ENCODE results near the gene ATP6V0E2. TPM values are rescaled to one million over a fixed set of nuclear protein-coding genes. Genes with fewer than 3 reads are reported as not detected.

ATP6V0E2 gene
- total RNA-seq, 1 experiment from 2014 or later, result 3.4 TPM

- no peaks in the 10 kb centered on the region for H3K27me3 ChIP-seq
- no peak overlapping the region for H3K27ac ChIP-seq
- DNase-seq, result peak in 1 of 2 experiments; percentile 57
- H3K36me3 ChIP-seq, result no peaks in the 10 kb centered on the region
- H3K4me1 ChIP-seq, result peaks cover 21% of the 10 kb centered on the region
- no peak overlapping the region for H3K4me3 ChIP-seq
- no peaks in the 10 kb centered on the region for H3K9me3 ChIP-seq (replicated peaks)
Measured at GRCh38 chr7:149877890-149878522, 4.2 kb downstream of the ATP6V0E2 start.

- no peak overlapping the region for H3K27ac ChIP-seq
- no peak for DNase-seq
- no peaks in the 10 kb centered on the region for H3K36me3 ChIP-seq
- H3K9me3 ChIP-seq (replicated peaks), result no peaks in the 10 kb centered on the region
- no peak overlapping the region for H3K4me3 ChIP-seq
- peaks cover 26% of the 10 kb centered on the region for H3K4me1 ChIP-seq
- no peaks in the 10 kb centered on the region for H3K27me3 ChIP-seq
Measured at GRCh38 chr7:149878523-149878921, 4.8 kb downstream of the ATP6V0E2 start.

GRCh38 chr7:149879271-149879743 is 5.5 kb downstream of the ATP6V0E2 start:
- no peak for DNase-seq
- H3K36me3 ChIP-seq, result no peaks in the 10 kb centered on the region
- H3K4me3 ChIP-seq, result no peak overlapping the region
- no peak overlapping the region for H3K27ac ChIP-seq
- H3K27me3 ChIP-seq, result no peaks in the 10 kb centered on the region
- H3K9me3 ChIP-seq (replicated peaks), result no peaks in the 10 kb centered on the region
- H3K4me1 ChIP-seq, result peaks cover 34% of the 10 kb centered on the region

GRCh38 chr7:149879766-149880637 is 6.2 kb downstream of the ATP6V0E2 start:
- H3K4me1 ChIP-seq, result peaks cover 41% of the 10 kb centered on the region
- no peaks in the 10 kb centered on the region for H3K9me3 ChIP-seq (replicated peaks)
- H3K4me3 ChIP-seq, result no peak overlapping the region
- H3K27ac ChIP-seq, result no peak overlapping the region
- no peaks in the 10 kb centered on the region for H3K36me3 ChIP-seq
- H3K27me3 ChIP-seq, result no peaks in the 10 kb centered on the region
- DNase-seq, result no peak

GRCh38 chr7:149880638-149881311 is 7.0 kb downstream of the ATP6V0E2 start:
- Histone ChIP-seq H3K9me3 (replicated peaks) (no peaks in the 10 kb centered on the region), H3K36me3 (no peaks in the 10 kb centered on the region), H3K4me3 (no peak overlapping the region), H3K4me1 (peaks cover 47% of the 10 kb centered on the region), H3K27ac (no peak overlapping the region), H3K27me3 (no peaks in the 10 kb centered on the region)
- DNase-seq, result no peak

GRCh38 chr7:149881328-149882247 is 7.8 kb downstream of the ATP6V0E2 start:
- DNase-seq, result no peak
- Histone ChIP-seq H3K9me3 (replicated peaks) (no peaks in the 10 kb centered on the region), H3K4me1 (peaks cover 55% of the 10 kb centered on the region), H3K36me3 (no peaks in the 10 kb centered on the region), H3K4me3 (no peak overlapping the region), H3K27me3 (no peaks in the 10 kb centered on the region), H3K27ac (peak overlapping the region; percentile 68)

- Histone ChIP-seq H3K4me1 (peaks cover 55% of the 10 kb centered on the region), H3K9me3 (replicated peaks) (no peaks in the 10 kb centered on the region), H3K27ac (peak overlapping the region; percentile 68)
Measured at GRCh38 chr7:149882248-149883047, 8.7 kb downstream of the ATP6V0E2 start.

GRCh38 chr7:149883048-149883438 is 9.3 kb downstream of the ATP6V0E2 start:
- Histone ChIP-seq H3K4me3 (no peak overlapping the region), H3K4me1 (peaks cover 49% of the 10 kb centered on the region), H3K27me3 (no peaks in the 10 kb centered on the region), H3K9me3 (replicated peaks) (no peaks in the 10 kb centered on the region), H3K36me3 (no peaks in the 10 kb centered on the region), H3K27ac (peak overlapping the region; percentile 68)
- DNase-seq, result no peak

More at GRCh38 chr7:149882248-149883047, 8.7 kb downstream of the ATP6V0E2 start:
- Histone ChIP-seq H3K27me3 (no peaks in the 10 kb centered on the region), H3K4me3 (no peak overlapping the region), H3K36me3 (no peaks in the 10 kb centered on the region)
- peak; percentile 75 to 89 for DNase-seq

- Histone ChIP-seq H3K4me3 (no peak overlapping the region), H3K9me3 (replicated peaks) (no peaks in the 10 kb centered on the region), H3K27ac (peak overlapping the region; percentile 68), H3K27me3 (no peaks in the 10 kb centered on the region), H3K36me3 (no peaks in the 10 kb centered on the region), H3K4me1 (peaks cover 46% of the 10 kb centered on the region)
- DNase-seq, result peak; percentile 60 to 80
Measured at GRCh38 chr7:149883452-149883861, 9.7 kb downstream of the ATP6V0E2 start.

GRCh38 chr7:149884016-149884415 is 10.2 kb downstream of the ATP6V0E2 start:
- no peak overlapping the region for H3K27ac ChIP-seq
- peak in 1 of 2 experiments; percentile 30 for DNase-seq
- H3K4me1 ChIP-seq, result peaks cover 46% of the 10 kb centered on the region
- no peaks in the 10 kb centered on the region for H3K36me3 ChIP-seq
- H3K4me3 ChIP-seq, result no peak overlapping the region
- H3K9me3 ChIP-seq (replicated peaks), result no peaks in the 10 kb centered on the region
- no peaks in the 10 kb centered on the region for H3K27me3 ChIP-seq

GRCh38 chr7:149884541-149884940 is 10.8 kb downstream of the ATP6V0E2 start:
- no peak overlapping the region for H3K4me3 ChIP-seq
- H3K4me1 ChIP-seq, result peaks cover 46% of the 10 kb centered on the region
- H3K36me3 ChIP-seq, result no peaks in the 10 kb centered on the region
- peak overlapping the region; percentile 89 for H3K27ac ChIP-seq
- no peaks in the 10 kb centered on the region for H3K9me3 ChIP-seq (replicated peaks)
- H3K27me3 ChIP-seq, result no peaks in the 10 kb centered on the region
- peak in 1 of 2 experiments; percentile 25 for DNase-seq

GRCh38 chr7:149885191-149886017 is 11.6 kb downstream of the ATP6V0E2 start:
- no peaks in the 10 kb centered on the region for H3K27me3 ChIP-seq
- H3K9me3 ChIP-seq (replicated peaks), result no peaks in the 10 kb centered on the region
- H3K4me3 ChIP-seq, result peak overlapping the region; percentile 33
- peak; percentile 90 to 93 for DNase-seq
- no peaks in the 10 kb centered on the region for H3K36me3 ChIP-seq
- peaks cover 46% of the 10 kb centered on the region for H3K4me1 ChIP-seq
- peak overlapping the region; percentile 89 for H3K27ac ChIP-seq

GRCh38 chr7:149886018-149886415 is 12.2 kb downstream of the ATP6V0E2 start:
- Histone ChIP-seq H3K9me3 (replicated peaks) (no peaks in the 10 kb centered on the region), H3K27ac (peak overlapping the region; percentile 89), H3K4me3 (no peak overlapping the region), H3K36me3 (no peaks in the 10 kb centered on the region), H3K4me1 (peaks cover 46% of the 10 kb centered on the region), H3K27me3 (no peaks in the 10 kb centered on the region)
- DNase-seq, result no peak
